SK-N-SH (cell line): ENCODE measurements around the gene ERVH48-1. TPM values are rescaled to one million over a fixed set of nuclear protein-coding genes. Genes with fewer than 3 reads are reported as not detected.
"Not testable (repeated sequence)": the region's sequence is repeated elsewhere in the genome, so short reads cannot be mapped to it uniquely, and the experiment has no call there.

Source experiments
- CTCF ChIA-PET: fragments of 300-600, 350-600 bp; formaldehyde crosslinking; extraction: SDS; loops from one replicate; lab custom pipeline; 2021; lab: Yijun Ruan, JAX
- POLR2A ChIA-PET: fragments of 350-600 bp; sonication (Branson Sonifier 250); formaldehyde crosslinking; extraction: SDS; loops from one replicate; lab custom pipeline; 2020; ENCODE audit warnings: antibody characterized with exemption, inconsistent platforms; lab: Yijun Ruan, JAX
- DNase-seq: peaks from one replicate; pipeline ENCODE4 v3.0.0; 2012
- H2AFZ ChIP-seq: fragments of 200-600 bp; sonication (generic); 2 replicates; pipeline ENCODE4 v1.8.1; 2016; ENCODE audit warnings: antibody characterized with exemption, mild to moderate bottlenecking, low read depth
- H3F3A ChIP-seq: fragments of 200-600 bp; sonication (generic); replicated peaks from 2 replicates; pipeline ENCODE3; 2016; ENCODE audit warnings: antibody characterized with exemption, mild to moderate bottlenecking; ENCODE audit not compliant: insufficient read depth
- H3K27ac ChIP-seq, 2 experiments: fragments of 200-500 bp in 1 of 2; fragments of 200-600 bp in 1 of 2; sonication (Bioruptor generic) in 1 of 2; sonication (generic), shearing (Covaris generic) in 1 of 2; 2 replicates each; pipeline versions ENCODE4 v1.5.1 to v1.6.1; 2014 to 2016; ENCODE audit warnings: low read depth in 2 of 2, inconsistent platforms in 1 of 2, low read length in 1 of 2, mild to moderate bottlenecking in 1 of 2, mixed read lengths in 1 of 2
- H3K27me3 ChIP-seq: fragments of 200-600 bp; sonication (generic), shearing (Covaris generic); 2 replicates; pipeline ENCODE4 v1.6.1; 2016; ENCODE audit warnings: mixed run types; ENCODE audit not compliant: insufficient read depth
- H3K36me3 ChIP-seq, 2 experiments: fragments of 200-500 bp in 1 of 2; fragments of 200-600 bp in 1 of 2; sonication (Bioruptor generic) in 1 of 2; sonication (generic) in 1 of 2; replicated peaks in 1 of 2; 2 replicates each; pipeline versions ENCODE3 to v1.5.1; 2014 to 2016; ENCODE audit warnings: low read length in 1 of 2, mild to moderate bottlenecking in 1 of 2; ENCODE audit not compliant: insufficient read depth in 2 of 2, control insufficient read depth in 1 of 2
- H3K4me1 ChIP-seq, 2 experiments: fragments of 200-500 bp in 1 of 2; fragments of 200-600 bp in 1 of 2; sonication (Bioruptor generic) in 1 of 2; sonication (generic), shearing (Covaris generic) in 1 of 2; 2 replicates each; pipeline versions ENCODE4 v1.5.1 to v1.6.1; 2014 to 2016; ENCODE audit warnings: low read depth in 1 of 2, low read length in 1 of 2, mixed run types in 1 of 2; ENCODE audit not compliant: insufficient read depth in 2 of 2, control insufficient read depth in 1 of 2
- H3K4me2 ChIP-seq: fragments of 200-600 bp; sonication (generic), shearing (Covaris generic); 2 replicates; pipeline ENCODE4 v1.6.1; 2017; ENCODE audit warnings: mixed run types
- H3K4me3 ChIP-seq, 2 experiments: fragments of 200-500 bp in 1 of 2; fragments of 200-600 bp in 1 of 2; sonication (Bioruptor generic) in 1 of 2; sonication (generic), shearing (Covaris generic) in 1 of 2; 2 replicates each; pipeline versions ENCODE4 v1.5.1 to v1.8.1; 2014 to 2016; ENCODE audit warnings: low read depth in 2 of 2, inconsistent platforms in 1 of 2, low read length in 1 of 2, mild to moderate bottlenecking in 1 of 2, mixed read lengths in 1 of 2, moderate library complexity in 1 of 2
- H3K79me2 ChIP-seq: fragments of 200-600 bp; sonication (generic); 2 replicates; pipeline ENCODE4 v1.8.1; 2017; ENCODE audit warnings: mild to moderate bottlenecking; ENCODE audit not compliant: insufficient read depth
- H3K9ac ChIP-seq: fragments of 200-600 bp; sonication (generic); 2 replicates; pipeline ENCODE4 v1.6.1; 2017; ENCODE audit warnings: mixed run types
- H3K9me2 ChIP-seq: fragments of 200-600 bp; sonication (generic); 2 replicates; pipeline ENCODE4 v1.6.1; 2017; ENCODE audit warnings: mixed run types
- H3K9me3 ChIP-seq: fragments of 200-600 bp; sonication (generic); 2 replicates; pipeline ENCODE4 v1.6.1; 2017; ENCODE audit warnings: mixed run types, mild to moderate bottlenecking, moderate library complexity
- H4K20me1 ChIP-seq: fragments of 200-600 bp; sonication (generic); 2 replicates; pipeline ENCODE4 v1.6.1; 2017; ENCODE audit warnings: mild to moderate bottlenecking, mixed run types; ENCODE audit not compliant: insufficient read depth
- EZH2phosphoT487 ChIP-seq: fragments of 200-600 bp; sonication (generic); IDR thresholded peaks from 2 replicates; pipeline ENCODE4 v1.6.1; 2017; ENCODE audit warnings: low read depth, mixed run types, mild to moderate bottlenecking, antibody characterized with exemption, moderate library complexity, borderline replicate concordance
- FOXM1 ChIP-seq: IDR thresholded peaks from 2 replicates; pipeline ENCODE4 v1.4.0; 2012; ENCODE audit warnings: low read depth, mild to moderate bottlenecking
- MXI1 ChIP-seq: IDR thresholded peaks from 2 replicates; pipeline ENCODE4 v1.6.1; 2012; ENCODE audit warnings: mild to moderate bottlenecking, low read depth, low read length, improper control_type of control experiment
- WGBS: methylation state at CpG from one replicate; pipeline ENCODE4 v1.1.6; 2017; ENCODE audit warnings: low lambda C conversion rate; 5-methylcytosine and 5-hydroxymethylcytosine counted together
- polyA plus RNA-seq, 3 experiments: library from polyadenylated mRNA; depleted of rRNA; stranded (reverse); fragments of >200 nt; gene quantifications; 2 replicates each; pipeline ENCODE4 v1.2.3, GENCODE V29; 2012

ERVH48-1 gene
- polyA plus RNA-seq, 1 of the 3 experiments (the other 2 are of a cell fraction), result not detected

- CTCF ChIA-PET, result interaction anchor here (1.1 kb wide), 1 partner anchor 33 kb away, joined by 3 read pairs; no protein-coding TSS in a partner anchor
- H3K79me2 ChIP-seq, H3K9me2 ChIP-seq, H3K4me2 ChIP-seq, H2AFZ ChIP-seq, H3F3A ChIP-seq, H3K36me3 ChIP-seq, H4K20me1 ChIP-seq, H3K27me3 ChIP-seq, H3K9ac ChIP-seq, H3K27ac ChIP-seq, H3K9me3 ChIP-seq, H3K4me3 ChIP-seq, DNase-seq, H3K4me1 ChIP-seq, POLR2A ChIA-PET: not testable (repeated sequence)
- 93% methylated on average over 9 of the region's 9 CpGs for WGBS
Observed at GRCh38 chr21:42933137-42933970, 7.9 kb upstream of the ERVH48-1 start.

- H4K20me1 ChIP-seq, CTCF ChIA-PET, H3K9ac ChIP-seq, H3K4me3 ChIP-seq, H3K4me1 ChIP-seq, H3K4me2 ChIP-seq, H3F3A ChIP-seq, POLR2A ChIA-PET, H3K9me2 ChIP-seq, H3K27me3 ChIP-seq, H3K27ac ChIP-seq, H3K79me2 ChIP-seq, H3K9me3 ChIP-seq, H3K36me3 ChIP-seq, H2AFZ ChIP-seq, DNase-seq: not testable (repeated sequence)
- 95% methylated on average over 6 of the region's 16 CpGs for WGBS
Observed at GRCh38 chr21:42932378-42933136, 7.1 kb upstream of the ERVH48-1 start.

GRCh38 chr21:42931560-42932235 lies 6.3 kb upstream of the ERVH48-1 start:
- Histone ChIP-seq H3K27me3 (no peaks in the 10 kb centered on the region), H3F3A (no peaks in the 10 kb centered on the region), H3K9ac (no peak overlapping the region), H3K4me3 (no peak overlapping the region), H3K4me1 (no peaks in the 10 kb centered on the region), H2AFZ (no peak overlapping the region), H4K20me1 (no peaks in the 10 kb centered on the region), H3K9me2 (no peaks in the 10 kb centered on the region), H3K9me3 (no peaks in the 10 kb centered on the region), H3K4me2 (no peak overlapping the region), H3K79me2 (no peaks in the 10 kb centered on the region), H3K36me3 (no peaks in the 10 kb centered on the region), H3K27ac (no peak overlapping the region)
- 82% methylated on average over 13 of the region's 13 CpGs for WGBS
- CTCF ChIA-PET, result no interaction called here
- DNase-seq, result no peak
- POLR2A ChIA-PET, result no interaction called here
- TF ChIP-seq MXI1, result no peak
- TF ChIP-seq FOXM1, result no peak
- TF ChIP-seq EZH2phosphoT487, result no peak
